GM12878 (cell line): ENCODE measurements around the gene TMEM255B.

Experiments used
- CTCF ChIP-seq, 3 experiments: IDR thresholded peaks in 2 of 3; conservative IDR thresholded peaks in 1 of 3; 2 replicates each; pipeline ENCODE4 v1.5.1; 2011; ENCODE audit warnings: low read depth in 3 of 3, low read length in 3 of 3, mild to moderate bottlenecking in 3 of 3, control low read depth in 2 of 3, moderate library complexity in 2 of 3, inconsistent platforms in 1 of 3, mixed read lengths in 1 of 3; ENCODE audit not compliant: control insufficient read depth in 2 of 3, insufficient read depth in 1 of 3; ENCODE audit errors: extremely low read depth in 1 of 3
- JUND ChIP-seq: IDR thresholded peaks from 2 replicates; pipeline ENCODE4 v1.6.1; 2012; ENCODE audit warnings: low read depth, mild to moderate bottlenecking, low read length, improper control_type of control experiment, moderate library complexity
- NBN ChIP-seq: fragments of 450-650 bp; IDR thresholded peaks from 2 replicates; pipeline ENCODE4 v1.6.1; 2016
- NR2C2 ChIP-seq: IDR thresholded peaks from 2 replicates; pipeline ENCODE4 v1.6.1; 2011; ENCODE audit warnings: borderline replicate concordance, low read depth; ENCODE audit not compliant: control insufficient read depth, insufficient read length
- POLR2A ChIP-seq: IDR thresholded peaks from 2 replicates; pipeline ENCODE4 v1.6.1; 2011; ENCODE audit warnings: low read depth, mild to moderate bottlenecking, low read length
- ZNF274 ChIP-seq: IDR thresholded peaks from one replicate; pipeline ENCODE4 v1.8.0; 2011; ENCODE audit not compliant: insufficient read length, insufficient read depth
- TF ChIP-seq, protein P1 (sequence below): fragments of 450-650 bp; IDR thresholded peaks from 2 replicates; pipeline ENCODE4 v1.6.1; 2014; ENCODE audit warnings: mild to moderate bottlenecking

DNA sequence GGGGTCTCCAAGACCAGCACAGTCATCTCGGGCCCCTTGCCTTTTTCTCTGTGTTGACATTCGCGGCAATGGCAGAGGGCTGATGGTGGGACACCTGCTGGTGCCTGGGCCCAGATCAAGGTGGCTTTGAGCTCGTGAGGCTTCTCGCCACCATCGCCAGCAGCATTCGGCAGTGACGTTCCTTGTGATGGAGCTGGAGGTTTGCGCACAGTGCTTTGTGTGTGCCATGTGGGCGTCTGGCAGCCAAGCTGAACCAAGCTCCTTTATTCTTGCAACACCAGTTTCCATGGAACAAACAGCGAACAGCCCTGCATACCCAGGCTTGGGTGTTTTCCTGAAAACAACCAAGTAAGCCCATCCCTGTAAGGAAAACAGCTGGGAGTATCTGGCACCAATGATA, 9.1 kb upstream of the TMEM255B start:
- no peak for TF ChIP-seq NR2C2
- TF ChIP-seq JUND, result no peak
- TF ChIP-seq POLR2A, result no peak
- TF ChIP-seq ZNF274, result no peak
- TF ChIP-seq, protein P1, sequence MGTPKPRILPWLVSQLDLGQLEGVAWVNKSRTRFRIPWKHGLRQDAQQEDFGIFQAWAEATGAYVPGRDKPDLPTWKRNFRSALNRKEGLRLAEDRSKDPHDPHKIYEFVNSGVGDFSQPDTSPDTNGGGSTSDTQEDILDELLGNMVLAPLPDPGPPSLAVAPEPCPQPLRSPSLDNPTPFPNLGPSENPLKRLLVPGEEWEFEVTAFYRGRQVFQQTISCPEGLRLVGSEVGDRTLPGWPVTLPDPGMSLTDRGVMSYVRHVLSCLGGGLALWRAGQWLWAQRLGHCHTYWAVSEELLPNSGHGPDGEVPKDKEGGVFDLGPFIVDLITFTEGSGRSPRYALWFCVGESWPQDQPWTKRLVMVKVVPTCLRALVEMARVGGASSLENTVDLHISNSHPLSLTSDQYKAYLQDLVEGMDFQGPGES, result no peak
- no peak for TF ChIP-seq NBN
- no peak for TF ChIP-seq CTCF (IDR thresholded peaks at IDR 0.05 in 2 of 3, conservative IDR thresholded peaks at IDR 0.05 in 1 of 3; ENCODE audit: control insufficient read depth in 2 of 3, extremely low read depth in 1 of 3, insufficient read depth in 1 of 3, low read depth in 3 of 3, low read length in 3 of 3)
